Measurements from ENCODE around the gene FAM210A.

- no peak for TF ChIP-seq CTCF (IDR thresholded peaks at IDR 0.05; ENCODE audit: insufficient read depth, low read length)
- no peak for TF ChIP-seq POLR2AphosphoS5 (IDR thresholded peaks at IDR 0.05; ENCODE audit: low read depth)
- no peak for TF ChIP-seq GABPA (IDR thresholded peaks at IDR 0.05; ENCODE audit: low read depth)
Measured at GRCh38 chr18:13762690-13763439, 36.5 kb upstream of the FAM210A start.

All from HL-60 (cell line).